Skeletal muscle cell (primary cell): ENCODE data around the gene TOM1L2.
"Not testable (repeated sequence)": the region's sequence is repeated elsewhere in the genome, so short reads cannot be mapped to it uniquely, and the experiment has no call there.

Source experiments
- DNase-seq: peaks from one replicate; pipeline ENCODE4 v3.0.0-alpha.2; 2010; ENCODE audit warnings: low read depth
- H3K4me3 ChIP-seq: 2 replicates; pipeline ENCODE4 v1.5.1; 2011; ENCODE audit warnings: low read depth, mild to moderate bottlenecking, control low read depth, low read length, moderate library complexity

The TOM1L2 gene

DNA sequence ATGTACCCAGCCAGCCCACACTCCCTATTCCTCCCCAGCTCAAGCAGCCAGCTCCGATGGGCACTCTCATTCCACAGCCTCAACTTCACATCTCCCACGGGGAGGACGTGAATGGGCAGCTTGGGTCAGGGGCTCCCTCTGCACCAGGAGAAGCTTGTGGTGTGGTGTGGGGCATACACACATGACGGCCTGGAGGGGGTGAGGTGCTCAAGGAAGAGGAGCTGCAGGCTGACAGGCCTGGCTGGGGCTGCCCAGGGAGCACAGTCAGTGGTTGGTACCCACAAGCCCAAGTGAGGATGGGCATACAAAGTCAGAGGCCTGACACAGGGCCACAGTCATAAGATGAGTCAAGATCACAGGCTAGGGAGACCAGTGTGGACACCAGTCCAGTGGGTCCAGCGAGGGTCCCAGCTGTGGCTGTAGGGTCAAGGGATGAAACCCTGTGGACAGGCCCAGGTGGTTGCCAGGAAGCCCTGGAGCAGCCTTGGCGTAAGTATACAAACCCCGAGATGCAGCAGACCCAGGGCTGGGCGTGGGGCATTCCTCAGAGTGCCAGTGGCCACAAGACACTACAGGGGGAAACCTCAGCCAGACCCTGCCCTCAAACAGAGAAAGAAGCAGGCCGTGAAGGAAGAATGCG lies 4.9 kb upstream of the TOM1L2 start:
- H3K4me3 ChIP-seq = no peak overlapping the region
- DNase-seq = no peak

DNA sequence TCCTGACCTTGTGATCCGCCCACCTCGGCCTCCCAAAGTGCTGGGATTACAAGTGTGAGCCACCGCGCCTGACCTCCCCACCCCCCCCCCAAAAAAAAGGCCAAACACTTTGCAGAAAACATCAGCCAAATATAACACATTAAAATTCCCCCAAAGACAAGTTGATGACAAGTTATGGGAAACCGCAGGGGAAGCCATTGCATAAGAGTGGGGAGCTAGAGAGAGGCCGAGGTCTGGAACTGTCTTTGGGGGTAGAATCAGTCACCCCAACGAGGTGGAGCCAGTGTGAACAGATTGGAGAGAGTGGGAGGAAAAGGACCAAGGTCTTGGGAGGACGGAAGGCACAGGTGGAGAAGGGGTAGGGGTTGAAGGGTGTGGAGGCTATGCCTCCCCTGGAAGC lies 3.2 kb upstream of the TOM1L2 start:
- H3K4me3 ChIP-seq = no peak overlapping the region

DNA sequence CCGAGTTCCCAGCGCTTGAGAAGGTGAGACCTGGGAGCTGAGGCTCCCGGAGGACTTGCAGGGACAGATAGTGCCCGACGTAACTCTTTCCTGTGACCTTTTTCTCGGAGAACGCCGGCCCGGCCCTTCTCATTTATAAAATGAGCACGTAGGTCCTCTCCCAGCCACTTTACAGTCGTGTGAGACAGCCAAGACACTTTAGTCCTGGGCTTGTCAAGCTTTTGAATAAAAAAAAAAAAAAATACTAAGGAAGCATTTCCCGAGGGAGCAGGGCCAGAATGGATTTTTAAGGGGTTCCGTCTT lies 703 bp upstream of the TOM1L2 start:
- H3K4me3 ChIP-seq = peak overlapping the region; percentile 74

More for the DNA sequence above, 3.2 kb upstream of the TOM1L2 start:
- DNase-seq = no peak

DNA sequence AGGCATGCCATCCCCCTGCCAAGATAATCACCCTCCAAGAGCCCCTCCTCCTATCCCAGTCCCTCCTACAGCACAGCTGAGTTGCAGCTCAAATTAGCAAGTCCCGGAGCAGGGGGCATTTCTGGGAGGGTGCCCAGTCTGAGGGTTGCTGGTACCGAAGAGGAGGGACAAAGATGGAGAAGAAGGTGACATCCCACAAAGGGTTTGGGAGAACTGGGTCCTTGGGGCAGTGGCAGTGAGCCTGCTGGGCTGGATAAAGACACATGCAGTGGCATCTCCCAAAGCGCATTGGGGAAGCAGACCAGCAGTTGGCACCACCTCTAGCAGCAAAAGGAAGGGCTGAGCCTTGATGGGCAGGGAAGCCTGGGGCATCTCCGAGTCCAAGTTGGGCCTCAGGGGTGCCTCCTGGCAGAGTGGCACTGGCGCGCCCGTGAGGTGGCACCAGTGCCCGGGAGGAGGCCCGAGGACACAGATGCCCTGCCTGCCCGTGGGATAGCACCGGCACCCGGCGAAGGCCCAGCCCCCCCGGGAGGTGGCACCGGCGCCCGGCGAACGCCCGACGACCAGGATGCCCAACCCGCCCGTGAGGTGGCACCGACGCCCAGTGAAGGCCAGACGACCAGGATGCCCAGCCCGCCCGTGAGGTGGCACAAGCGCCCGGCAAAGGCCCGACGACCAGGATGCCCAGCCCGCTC lies 622 bp downstream of the TOM1L2 start:
- no peak for DNase-seq
- H3K4me3 ChIP-seq = peak overlapping the region; percentile 80

More for the DNA sequence above, 703 bp upstream of the TOM1L2 start:
- DNase-seq = no peak

DNA sequence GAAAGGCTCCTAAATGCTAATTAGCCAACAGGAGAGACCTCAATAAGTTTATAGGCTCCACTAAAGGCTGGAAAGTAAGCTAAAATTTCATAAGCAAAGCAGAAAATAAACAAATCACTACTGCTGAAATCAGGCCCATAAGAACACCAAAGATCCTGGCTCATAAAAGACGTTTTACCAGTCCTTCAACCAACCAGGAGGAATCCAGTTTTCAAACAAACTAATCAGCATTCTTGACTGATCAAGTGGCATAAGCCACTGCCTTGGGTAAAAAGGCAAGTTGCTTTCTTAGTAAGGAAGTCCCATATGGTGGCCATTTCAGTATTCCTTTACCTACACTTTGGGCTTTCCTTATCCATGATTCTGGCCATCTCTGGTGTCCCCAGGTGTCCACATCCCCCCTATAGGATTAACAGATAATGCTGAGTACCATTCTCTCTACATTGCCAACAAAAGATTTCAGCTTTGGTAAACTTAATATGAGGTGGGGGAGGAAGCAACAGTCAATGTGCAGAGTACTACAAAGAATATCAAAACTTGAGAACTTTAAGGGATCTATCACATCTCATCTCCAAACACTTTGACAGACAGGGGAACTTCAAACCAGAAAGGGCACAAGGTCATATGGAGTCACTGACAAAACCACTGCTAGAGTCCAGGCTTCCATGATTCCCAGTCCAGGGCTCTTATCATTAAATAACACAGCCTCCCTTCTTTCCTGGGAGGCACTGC lies 1.3 kb downstream of the TOM1L2 start:
- no peak for DNase-seq

GRCh38 chr17:17966399-17966798 lies 5.8 kb downstream of the TOM1L2 start:
- no peak for DNase-seq
- no peak overlapping the region for H3K4me3 ChIP-seq

More for the DNA sequence above, 1.3 kb downstream of the TOM1L2 start:
- peak overlapping the region; percentile 80 for H3K4me3 ChIP-seq

DNA sequence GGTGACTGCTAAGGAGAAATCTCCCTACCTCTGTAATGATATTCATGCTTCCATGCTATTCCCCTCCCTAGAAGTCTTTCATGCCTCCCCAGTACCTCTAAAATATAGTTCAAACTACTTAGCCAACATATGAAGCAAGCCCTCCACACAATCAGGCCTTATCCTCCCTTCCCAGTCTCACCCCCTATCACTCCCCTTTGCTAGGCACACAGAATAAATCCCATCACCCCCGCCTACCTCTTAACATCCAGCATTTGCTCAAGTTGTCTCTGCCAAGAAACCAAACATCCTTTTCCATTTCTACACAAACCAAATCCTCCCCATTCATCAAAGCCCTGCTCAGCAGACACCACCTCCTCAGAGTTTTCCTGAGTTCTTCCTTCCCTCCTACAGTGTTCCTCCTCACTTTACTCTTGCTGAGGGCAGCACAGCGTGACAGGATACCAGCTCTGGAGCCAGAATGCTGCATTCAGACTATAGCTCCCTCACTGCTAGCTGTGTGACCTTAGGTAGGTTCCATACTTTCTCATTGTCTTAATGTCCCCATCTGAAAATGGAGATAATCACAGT lies 7.0 kb downstream of the TOM1L2 start:
- no peak for DNase-seq
- H3K4me3 ChIP-seq = no peak overlapping the region

GRCh38 chr17:17964710-17965109 lies 7.5 kb downstream of the TOM1L2 start:
- no peak for DNase-seq
- H3K4me3 ChIP-seq = no peak overlapping the region

- no peak overlapping the region for H3K4me3 ChIP-seq
- no peak for DNase-seq
Measured at GRCh38 chr17:17963694-17964436, 8.3 kb downstream of the TOM1L2 start.

DNA sequence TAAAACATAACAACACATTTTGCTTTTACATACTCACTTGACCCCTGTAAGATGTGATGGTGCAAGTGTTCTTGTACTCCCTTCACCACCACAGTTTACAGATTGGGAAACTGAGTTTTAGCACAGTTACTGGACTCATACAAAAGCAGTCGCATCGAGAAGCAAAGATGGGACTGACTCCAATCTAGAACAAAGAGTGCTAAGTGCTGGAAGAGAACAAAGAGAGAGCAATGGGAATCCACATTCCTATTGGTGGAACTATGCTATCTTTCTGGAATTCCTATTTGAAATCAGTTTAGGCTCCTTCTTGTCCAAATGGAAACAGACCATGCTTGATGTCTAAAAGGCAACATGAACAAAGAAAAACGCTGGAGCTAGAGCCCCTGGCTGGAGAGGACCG lies 9.1 kb downstream of the TOM1L2 start:
- H3K4me3 ChIP-seq = no peak overlapping the region
- DNase-seq = no peak

DNA sequence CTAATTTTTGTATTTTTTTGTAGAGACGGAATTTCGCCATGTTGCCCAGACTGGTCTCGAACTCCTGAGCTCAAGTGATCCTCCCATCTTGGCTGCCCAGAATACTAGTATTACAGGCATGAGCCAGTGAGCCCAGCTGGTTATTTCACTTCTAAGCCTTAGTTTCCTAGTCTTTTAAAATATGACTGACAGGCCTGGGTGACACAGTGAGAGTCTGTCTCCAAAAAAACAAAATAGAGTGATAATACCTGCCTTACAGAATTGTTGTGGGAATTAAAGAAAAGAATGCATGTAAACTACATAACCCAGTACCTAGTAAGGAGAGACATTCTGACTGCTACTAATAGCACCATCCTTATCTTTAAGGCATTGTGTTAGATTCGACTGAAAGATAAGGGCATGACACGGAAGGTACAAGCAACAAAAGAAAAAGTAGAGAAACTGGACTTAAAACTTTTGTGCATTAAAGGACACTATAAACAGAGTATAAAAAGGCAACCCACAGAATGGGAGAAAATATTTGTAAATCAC lies 11.6 kb downstream of the TOM1L2 start:
- no peak overlapping the region for H3K4me3 ChIP-seq
- no peak for DNase-seq

GRCh38 chr17:17959520-17960361 lies 12.5 kb downstream of the TOM1L2 start:
- peak overlapping the region; percentile 34 for H3K4me3 ChIP-seq
- no peak for DNase-seq

DNA sequence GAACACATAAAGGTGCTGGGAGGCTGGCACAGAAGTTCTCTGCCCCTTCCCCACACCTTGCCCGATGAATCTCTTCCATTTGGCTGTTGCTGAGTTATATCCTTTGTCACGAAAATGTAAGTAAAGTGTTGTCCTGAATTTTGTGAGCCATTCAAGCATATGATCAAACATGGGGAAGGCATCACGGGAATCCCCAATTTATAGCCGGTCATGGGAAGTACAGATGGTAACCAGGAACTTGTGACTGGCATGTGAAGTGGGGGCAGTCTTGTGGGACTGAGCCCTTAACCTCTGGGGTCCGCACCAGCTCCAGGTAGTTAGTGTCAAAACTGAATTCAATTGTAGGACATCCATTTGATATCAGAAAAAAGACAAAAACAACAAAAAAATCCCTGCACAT lies 13.2 kb downstream of the TOM1L2 start:
- H3K4me3 ChIP-seq = no peak overlapping the region
- no peak for DNase-seq

DNA sequence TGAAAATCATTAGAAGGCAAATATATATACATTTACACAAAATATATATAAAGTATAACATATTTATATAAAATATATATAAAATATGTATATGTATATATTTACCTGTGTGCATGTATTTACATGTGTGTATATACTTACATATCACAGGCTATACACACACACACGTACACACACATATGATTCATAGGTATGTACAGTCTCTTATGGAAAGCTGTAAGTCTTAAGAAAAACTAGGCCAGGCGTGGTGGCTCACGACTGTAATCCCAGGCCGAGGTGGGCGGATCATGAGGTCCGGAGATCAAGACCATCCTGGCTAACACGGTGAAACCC lies 14.7 kb downstream of the TOM1L2 start:
- DNase-seq = no peak

DNA sequence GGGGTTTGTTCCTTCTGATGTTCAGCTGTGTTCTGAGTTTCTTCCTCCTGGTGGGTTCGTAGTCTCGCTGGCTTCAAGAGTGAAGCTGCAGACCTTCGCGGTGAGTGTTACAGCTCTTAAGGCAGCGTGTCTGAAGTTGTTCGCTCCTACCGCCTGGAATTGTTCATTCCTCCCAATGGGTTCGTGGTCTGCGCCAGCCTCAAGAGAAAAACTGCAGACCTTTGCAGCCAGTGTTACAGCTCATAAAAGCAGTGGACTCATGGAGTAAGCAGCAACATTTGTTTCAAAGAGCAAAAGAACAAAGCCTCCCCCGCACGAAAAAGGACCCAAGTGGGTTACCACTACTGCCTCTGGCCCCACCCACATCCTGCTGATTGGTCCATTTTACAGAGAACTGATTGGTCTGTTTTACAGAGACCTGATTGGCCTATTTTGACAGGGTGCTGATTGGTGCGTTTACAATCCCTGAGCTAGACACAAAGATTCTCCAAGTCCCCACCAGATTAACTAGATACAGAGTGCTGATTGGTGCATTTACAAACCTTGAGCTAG lies 16.3 kb downstream of the TOM1L2 start:
- DNase-seq, H3K4me3 ChIP-seq: not testable (repeated sequence)

More for the DNA sequence above, 14.7 kb downstream of the TOM1L2 start:
- no peak overlapping the region for H3K4me3 ChIP-seq

DNA sequence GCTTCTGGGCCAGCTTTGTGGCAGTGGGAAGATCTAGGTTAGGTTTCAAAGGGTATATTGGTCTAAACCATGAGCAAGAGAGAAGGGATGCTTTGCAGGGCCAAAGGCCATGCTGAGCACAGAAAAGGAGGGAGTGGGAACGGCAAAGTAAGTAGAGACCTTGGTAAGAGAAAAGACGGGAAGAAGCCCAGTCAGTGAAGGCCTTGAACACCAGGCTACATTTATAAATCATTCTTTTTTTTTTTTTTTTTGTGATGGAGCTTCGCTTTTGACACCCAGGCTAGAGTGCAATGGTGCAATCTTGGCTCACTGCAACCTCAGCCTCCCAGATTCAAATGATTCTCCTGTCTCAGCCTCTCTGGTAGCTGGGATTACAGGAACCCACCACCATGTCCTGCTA lies 18.1 kb downstream of the TOM1L2 start:
- no peak overlapping the region for H3K4me3 ChIP-seq
- no peak for DNase-seq

GRCh38 chr17:17952691-17953090 lies 19.5 kb downstream of the TOM1L2 start:
- DNase-seq = no peak
- H3K4me3 ChIP-seq = no peak overlapping the region

DNA sequence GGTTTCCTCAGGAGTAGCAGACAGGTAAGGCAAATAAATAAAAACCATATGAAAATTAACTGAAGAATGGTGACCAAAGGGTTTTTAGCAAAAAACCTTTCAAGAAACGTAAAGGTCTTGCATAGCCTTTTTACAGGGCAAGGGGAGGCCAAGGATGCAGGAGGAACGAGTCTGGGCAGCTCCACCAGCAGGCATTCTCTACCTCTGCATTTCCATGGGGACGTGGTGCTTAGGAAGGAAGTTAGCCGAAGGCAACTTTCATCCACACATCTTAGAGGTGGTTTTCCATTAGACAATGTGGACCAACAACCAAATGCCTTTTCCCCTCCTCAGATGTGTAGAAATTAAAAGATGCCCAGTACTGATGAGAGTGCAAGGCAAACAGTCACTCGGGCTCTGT lies 20.7 kb downstream of the TOM1L2 start:
- no peak overlapping the region for H3K4me3 ChIP-seq
- DNase-seq = no peak

- no peak overlapping the region for H3K4me3 ChIP-seq
- no peak for DNase-seq
Measured at GRCh38 chr17:17950806-17951205, 21.4 kb downstream of the TOM1L2 start.
